Measurements from ENCODE around the gene HNRNPA2B1.

- TF ChIP-seq CTCF (conservative IDR thresholded peaks at IDR 0.05; ENCODE audit: low read depth, low read length) (no peak), CHD1 (IDR thresholded peaks at IDR 0.05; ENCODE audit: low read depth, low read length) (no peak; the same call in 1 of the 2 replicates), CEBPB (IDR thresholded peaks at IDR 0.05; ENCODE audit: low read depth, low read length) (no peak), POLR2A (IDR thresholded peaks at IDR 0.05; ENCODE audit: low read depth, low read length) (no peak), ELK1 (IDR thresholded peaks at IDR 0.05; ENCODE audit: borderline replicate concordance, low read depth, low read length) (no peak), RFX5 (IDR thresholded peaks at IDR 0.05; ENCODE audit: low read depth, low read length) (no peak), SMC3 (IDR thresholded peaks at IDR 0.05; ENCODE audit: low read depth, low read length) (no peak), BHLHE40 (IDR thresholded peaks at IDR 0.05; ENCODE audit: low read depth, low read length) (no peak), MXI1 (IDR thresholded peaks at IDR 0.05; ENCODE audit: borderline replicate concordance, low read depth, low read length) (peak; percentile 60; the same call in 1 of the 2 replicates)
Observed at GRCh38 chr7:26199301-26200037, 1.1 kb downstream of the HNRNPA2B1 start.

Data from IMR-90 (cell line).